ENCODE measurements around the gene HTRA3. TPM values are rescaled to one million over a fixed set of nuclear protein-coding genes. Genes with fewer than 3 reads are reported as not detected.

The HTRA3 gene
- total RNA-seq, 2 donors from 2014 or later: 3.2 to 4.6 TPM

GRCh38 chr4:8236920-8237195 is 32.7 kb upstream of the HTRA3 start:
- WGBS, 2 experiments (ENCODE audit: insufficient coverage in 1 of 2, insufficient read length in 1 of 2): 93 to 99% methylated on average over 9 of the region's 9 CpGs
- no peak for TF ChIP-seq CTCF (conservative IDR thresholded peaks at IDR 0.05)
- Mint-ChIP-seq H3K36me3 (ENCODE audit: low read depth) (no peaks in the 10 kb centered on the region), H3K27ac (no peak overlapping the region), H3K9me3 (no peaks in the 10 kb centered on the region), H3K4me3 (no peak overlapping the region), H3K4me1 (no peaks in the 10 kb centered on the region), H3K27me3 (ENCODE audit: insufficient read depth) (no peaks in the 10 kb centered on the region)
- H3K36me3 ChIP-seq (ENCODE audit: control insufficient read depth, insufficient read depth, low read length): no peaks in the 10 kb centered on the region
- DNase-seq: no peak
- no peak overlapping the region for H3K4me3 ChIP-seq (ENCODE audit: low read length)
- no peak overlapping the region for H3K9ac ChIP-seq (ENCODE audit: extremely low read depth, low read length, poor library complexity, severe bottlenecking)
- no peaks in the 10 kb centered on the region for H3K4me1 ChIP-seq (ENCODE audit: control insufficient read depth, insufficient read depth, low read length)
- H3K9me3 ChIP-seq (ENCODE audit: control insufficient read depth, low read length): no peaks in the 10 kb centered on the region
- no peak overlapping the region for H3K27ac ChIP-seq (ENCODE audit: low read depth, low read length)
- no peaks in the 10 kb centered on the region for H3K27me3 ChIP-seq (ENCODE audit: control insufficient read depth, insufficient read depth, low read length, poor library complexity, severe bottlenecking)

GRCh38 chr4:8237256-8237989 is 32.1 kb upstream of the HTRA3 start:
- TF ChIP-seq CTCF (conservative IDR thresholded peaks at IDR 0.05): no peak
- H3K27ac ChIP-seq (ENCODE audit: low read depth, low read length): no peak overlapping the region
- Mint-ChIP-seq H3K4me3 (no peak overlapping the region), H3K27ac (no peak overlapping the region), H3K9me3 (no peaks in the 10 kb centered on the region), H3K27me3 (ENCODE audit: insufficient read depth) (no peaks in the 10 kb centered on the region), H3K36me3 (ENCODE audit: low read depth) (no peaks in the 10 kb centered on the region), H3K4me1 (peaks cover 2% of the 10 kb centered on the region)
- H3K4me3 ChIP-seq (ENCODE audit: low read length): no peak overlapping the region
- peaks cover under 1% of the 10 kb centered on the region for H3K4me1 ChIP-seq (ENCODE audit: control insufficient read depth, insufficient read depth, low read length)
- no peaks in the 10 kb centered on the region for H3K9me3 ChIP-seq (ENCODE audit: control insufficient read depth, low read length)
- H3K36me3 ChIP-seq (ENCODE audit: control insufficient read depth, insufficient read depth, low read length): no peaks in the 10 kb centered on the region
- H3K27me3 ChIP-seq (ENCODE audit: control insufficient read depth, insufficient read depth, low read length, poor library complexity, severe bottlenecking): no peaks in the 10 kb centered on the region
- no peak for DNase-seq
- no peak overlapping the region for H3K9ac ChIP-seq (ENCODE audit: extremely low read depth, low read length, poor library complexity, severe bottlenecking)
- 93 to 95% methylated on average over 11 to 29 of the region's 29 CpGs for WGBS, 2 experiments (ENCODE audit: insufficient coverage in 1 of 2, insufficient read length in 1 of 2)

GRCh38 chr4:8238036-8238511 is 31.5 kb upstream of the HTRA3 start:
- Mint-ChIP-seq H3K9me3 (no peaks in the 10 kb centered on the region), H3K4me1 (peaks cover 4% of the 10 kb centered on the region), H3K27ac (no peak overlapping the region), H3K27me3 (ENCODE audit: insufficient read depth) (no peaks in the 10 kb centered on the region), H3K4me3 (no peak overlapping the region), H3K36me3 (ENCODE audit: low read depth) (no peaks in the 10 kb centered on the region)
- Histone ChIP-seq H3K36me3 (ENCODE audit: control insufficient read depth, insufficient read depth, low read length) (no peaks in the 10 kb centered on the region), H3K4me1 (ENCODE audit: control insufficient read depth, insufficient read depth, low read length) (peaks cover 6% of the 10 kb centered on the region), H3K27ac (ENCODE audit: low read depth, low read length) (no peak overlapping the region), H3K9ac (ENCODE audit: extremely low read depth, low read length, poor library complexity, severe bottlenecking) (no peak overlapping the region), H3K27me3 (ENCODE audit: control insufficient read depth, insufficient read depth, low read length, poor library complexity, severe bottlenecking) (no peaks in the 10 kb centered on the region), H3K9me3 (ENCODE audit: control insufficient read depth, low read length) (no peaks in the 10 kb centered on the region), H3K4me3 (ENCODE audit: low read length) (no peak overlapping the region)
- TF ChIP-seq CTCF (conservative IDR thresholded peaks at IDR 0.05): no peak
- WGBS, 2 experiments (ENCODE audit: insufficient coverage in 1 of 2, insufficient read length in 1 of 2): 67 to 73% methylated on average over 7 to 14 of the region's 14 CpGs
- peak; percentile 66 for DNase-seq
